Thoracic aorta (tissue), 2 donors: Measurements from ENCODE around the gene KLHDC10. TPM values are rescaled to one million over a fixed set of nuclear protein-coding genes. Genes with fewer than 3 reads are reported as not detected.
"Not testable (repeated sequence)": the region's sequence is repeated elsewhere in the genome, so short reads cannot be mapped to it uniquely, and the experiment has no call there.

Experiments used
- ATAC-seq: fragments of 150-250 bp; one replicate; pipeline ENCODE4 v1.8.0; 2017; ENCODE audit warnings: low read depth; ENCODE audit not compliant: insufficient number of reproducible peaks, low FRiP score
- DNase-seq: peaks from one replicate; pipeline ENCODE4 v3.0.0-alpha.2; 2020; ENCODE audit warnings: low spot score
- H3K27ac ChIP-seq, 2 donors: fragments of 200-600 bp; sonication (generic); 1 replicate in 1 of 2; 2 replicates in 1 of 2; pipeline ENCODE4 v1.5.1; 2016; ENCODE audit warnings: mild to moderate bottlenecking in 2 of 2, moderate library complexity in 2 of 2
- H3K27me3 ChIP-seq: fragments of 200-600 bp; sonication (generic); replicated peaks from 2 replicates; pipeline ENCODE4 v1.6.0; 2016; ENCODE audit warnings: mild to moderate bottlenecking; ENCODE audit not compliant: insufficient read depth
- H3K36me3 ChIP-seq: fragments of 200-600 bp; sonication (generic); one replicate; pipeline ENCODE4 v1.5.1; 2016
- H3K4me1 ChIP-seq, 2 donors: fragments of 200-600 bp; sonication (generic); 1 replicate in 1 of 2; 2 replicates in 1 of 2; pipeline versions ENCODE4 v1.5.1 to v1.6.0; 2016; ENCODE audit warnings: low read depth in 2 of 2, mild to moderate bottlenecking in 1 of 2; ENCODE audit not compliant: control insufficient read depth in 1 of 2
- H3K4me3 ChIP-seq: fragments of 200-600 bp; sonication (generic); 2 replicates; pipeline ENCODE4 v1.5.1; 2016; ENCODE audit warnings: mild to moderate bottlenecking
- H3K9me3 ChIP-seq: fragments of 200-600 bp; sonication (generic); 2 replicates; pipeline ENCODE4 v1.5.1; 2016
- CTCF ChIP-seq: fragments of 200-600 bp; sonication (generic); IDR thresholded peaks from one replicate; pipeline ENCODE4 v1.5.1; 2019; ENCODE audit warnings: antibody characterized with exemption
- total RNA-seq, 2 donors: library from RNA; depleted of rRNA; stranded (reverse); fragments of >200 nt; gene quantifications; one replicate each; pipeline versions ENCODE4 v1.1.0 to v1.2.3, GENCODE V29; 2016

The KLHDC10 gene
- total RNA-seq, 2 donors from 2014 or later = 24.3 to 26.7 TPM

- no peak for ATAC-seq
- H3K36me3 ChIP-seq = no peaks in the 10 kb centered on the region
- no peak for DNase-seq
- H3K9me3 ChIP-seq = no peaks in the 10 kb centered on the region
- H3K27me3 ChIP-seq = no peaks in the 10 kb centered on the region
- H3K27ac ChIP-seq = no peak overlapping the region
- H3K4me3 ChIP-seq = no peak overlapping the region
- TF ChIP-seq CTCF = no peak
- no peaks in the 10 kb centered on the region for H3K4me1 ChIP-seq
Measured at GRCh38 chr7:130084037-130084875, 13.9 kb downstream of the KLHDC10 start.

DNA sequence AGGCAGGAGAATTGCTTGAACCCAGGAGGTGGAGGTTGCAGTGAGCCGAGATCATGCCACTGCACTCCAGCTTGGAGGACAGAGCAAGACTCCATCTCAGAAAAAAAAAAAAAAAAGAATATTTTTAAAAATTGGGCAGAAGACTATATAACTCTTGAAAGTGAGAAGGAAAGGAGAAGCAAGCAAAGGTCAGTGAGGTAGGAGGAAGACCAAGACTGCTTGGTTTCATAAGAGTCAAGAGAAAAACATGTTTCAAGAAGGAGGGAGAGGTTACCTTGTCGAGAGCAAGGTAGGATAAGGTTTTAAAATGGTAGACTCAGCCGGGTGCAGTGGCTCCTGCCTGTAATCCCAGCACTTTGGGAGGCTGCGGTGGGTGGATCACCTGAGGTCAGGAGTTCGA is 14.9 kb downstream of the KLHDC10 start:
- ATAC-seq, DNase-seq, H3K4me1 ChIP-seq, H3K4me3 ChIP-seq, H3K9me3 ChIP-seq, H3K27me3 ChIP-seq, H3K36me3 ChIP-seq, H3K27ac ChIP-seq: not testable (repeated sequence)

DNA sequence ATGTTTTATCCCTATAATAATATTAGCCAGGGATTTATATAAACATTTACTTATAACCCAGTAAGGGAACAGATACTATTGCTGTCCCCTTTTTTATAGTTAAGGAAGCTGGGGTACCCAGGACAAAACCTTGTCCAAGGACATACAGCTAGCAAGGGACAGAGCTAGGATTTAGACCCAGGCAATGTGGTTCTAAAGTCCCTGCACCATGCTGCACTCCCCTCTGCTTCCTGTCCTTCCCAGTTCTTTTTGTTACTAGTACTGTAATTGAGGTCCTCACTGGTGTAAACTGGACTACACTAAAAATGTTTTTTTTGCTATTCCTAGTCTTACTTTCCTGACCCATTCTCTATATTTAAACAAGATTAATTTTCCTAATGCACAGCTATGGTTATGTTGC is 16.6 kb downstream of the KLHDC10 start:
- ATAC-seq (no peak), DNase-seq (no peak)
- Histone ChIP-seq H3K27ac (no peak overlapping the region), H3K27me3 (no peaks in the 10 kb centered on the region), H3K9me3 (no peaks in the 10 kb centered on the region), H3K4me3 (no peak overlapping the region), H3K36me3 (no peaks in the 10 kb centered on the region), H3K4me1 (peaks cover 0 to 4% of the 10 kb centered on the region in 2 donors)
- no peak for TF ChIP-seq CTCF

GRCh38 chr7:130087364-130087763 is 17.0 kb downstream of the KLHDC10 start:
- Histone ChIP-seq H3K4me3 (no peak overlapping the region), H3K36me3 (no peaks in the 10 kb centered on the region), H3K4me1 (peaks cover 0 to 5% of the 10 kb centered on the region in 2 donors), H3K27ac (no peak overlapping the region), H3K9me3 (no peaks in the 10 kb centered on the region), H3K27me3 (no peaks in the 10 kb centered on the region)
- DNase-seq (no peak), ATAC-seq (no peak)
- no peak for TF ChIP-seq CTCF

GRCh38 chr7:130090745-130091532 is 20.6 kb downstream of the KLHDC10 start:
- no peak for DNase-seq
- no peaks in the 10 kb centered on the region for H3K9me3 ChIP-seq
- H3K27me3 ChIP-seq = no peaks in the 10 kb centered on the region
- no peak for TF ChIP-seq CTCF
- no peak overlapping the region for H3K4me3 ChIP-seq
- ATAC-seq = no peak
- no peaks in the 10 kb centered on the region for H3K36me3 ChIP-seq
- H3K4me1 ChIP-seq = peaks cover 5 to 8% of the 10 kb centered on the region in 2 donors
- H3K27ac ChIP-seq = no peak overlapping the region
